ENCODE results near the gene SAMD14.

Gene SAMD14

DNA sequence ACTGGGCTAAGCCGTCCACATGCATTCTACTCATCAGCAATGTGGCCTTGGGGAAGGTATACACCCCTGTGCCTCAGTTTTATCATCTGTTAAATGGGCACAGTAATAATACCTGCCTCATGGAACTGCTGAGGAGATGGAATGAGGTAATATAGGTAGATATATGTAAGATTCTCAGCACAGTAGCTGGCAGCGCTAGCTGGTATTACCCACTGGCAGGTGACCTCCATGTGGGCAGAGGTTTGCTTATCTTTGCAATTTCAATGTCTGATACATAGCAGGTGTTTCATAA, 34.7 kb upstream of the SAMD14 start:
- no peak for DNase-seq

DNA sequence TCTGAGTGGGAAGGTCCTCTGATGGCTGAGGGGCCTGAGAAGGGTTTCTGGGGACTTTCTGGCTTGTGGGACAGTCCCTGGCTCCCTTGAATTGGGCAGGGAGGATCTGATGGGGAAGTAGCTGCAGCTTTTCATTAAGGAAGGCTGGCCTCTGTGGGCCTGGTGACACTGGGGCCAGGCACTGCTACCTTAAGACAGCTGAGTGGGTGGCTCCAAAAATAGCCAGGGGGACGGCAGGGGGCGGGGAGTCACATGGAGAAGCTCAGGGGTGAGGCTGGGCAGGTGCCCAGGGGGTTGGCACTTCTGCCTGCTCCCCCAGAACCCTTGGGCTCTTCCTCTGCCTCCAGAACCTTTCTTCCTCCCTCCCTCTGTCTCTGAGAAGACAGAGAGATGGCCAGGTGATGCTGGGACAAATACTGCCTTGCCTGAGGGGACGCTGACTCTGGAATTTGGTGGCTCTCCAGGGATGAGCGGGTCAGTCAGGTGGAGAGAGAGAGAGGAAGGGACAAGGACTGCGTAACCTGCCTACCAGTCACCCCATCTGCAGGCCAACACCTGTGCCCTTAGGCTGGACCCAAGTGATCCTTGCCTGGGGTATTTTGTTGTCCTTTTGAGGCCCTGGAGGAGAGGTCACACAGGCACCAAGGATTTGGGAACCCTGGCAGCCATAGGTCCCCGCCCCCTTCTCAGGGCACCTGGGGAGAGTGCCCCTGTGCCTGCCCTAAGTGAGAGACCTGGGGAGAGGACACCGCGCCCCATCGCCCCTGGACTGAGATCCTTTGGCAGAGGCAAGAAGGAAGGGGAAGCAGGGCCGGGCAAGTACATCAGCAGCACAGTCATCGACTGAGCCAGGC, 34.1 kb upstream of the SAMD14 start:
- no peak for DNase-seq

DNA sequence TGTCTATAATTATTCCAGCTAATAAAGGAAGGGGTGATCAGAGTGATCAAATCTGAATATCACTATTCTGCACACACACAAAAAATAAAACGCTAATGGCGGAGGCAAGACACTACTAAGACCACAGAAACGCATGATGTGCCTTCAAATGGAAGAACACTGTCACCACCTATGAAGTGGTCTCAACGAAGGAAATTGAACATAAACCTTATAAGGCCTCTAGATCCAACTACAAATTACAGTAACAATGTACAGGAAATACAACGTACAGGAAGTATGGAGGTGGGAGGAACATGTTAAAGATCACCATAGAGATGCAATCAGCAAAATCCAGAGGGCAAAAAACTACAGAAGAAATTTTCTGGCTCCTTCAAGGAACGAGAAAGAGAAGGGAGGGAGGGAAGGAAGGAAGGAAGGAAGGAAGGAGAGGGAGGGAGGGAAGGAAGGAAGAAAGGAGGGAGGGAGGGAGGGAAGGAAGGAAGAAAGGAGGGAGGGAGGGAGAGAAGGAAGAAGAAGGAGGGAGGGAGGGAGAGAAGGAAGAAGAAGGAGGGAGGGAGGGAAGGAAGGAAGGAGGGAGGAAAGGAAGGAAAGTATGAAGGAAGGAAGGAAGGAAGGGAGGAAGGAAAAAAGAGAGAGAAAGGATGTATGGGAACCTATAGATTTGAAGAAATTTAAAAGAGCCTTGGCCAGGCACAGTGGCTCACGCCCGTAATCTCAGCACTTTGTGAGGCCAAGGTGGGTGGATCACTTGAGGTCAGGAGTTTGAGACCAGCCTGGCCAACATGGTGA, 32.7 kb upstream of the SAMD14 start:
- no peak for DNase-seq

DNA sequence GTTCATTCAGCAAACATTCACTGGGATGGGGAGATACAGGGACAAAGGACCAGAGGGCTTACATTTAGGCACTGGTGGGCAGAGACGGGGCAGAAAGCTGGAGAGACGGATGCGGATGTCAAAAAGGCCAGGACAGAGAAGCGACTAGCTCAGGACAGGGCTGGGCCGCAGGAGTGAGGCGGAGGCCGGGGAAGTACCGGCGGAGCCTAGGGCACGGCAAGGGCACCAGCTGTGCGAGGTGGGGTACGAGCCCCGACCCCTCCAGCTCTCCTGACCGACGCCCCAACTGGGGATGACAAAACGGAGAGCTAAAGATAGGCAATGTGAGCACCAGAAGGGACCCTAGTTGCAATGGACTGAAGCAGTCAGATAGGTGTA, 31.9 kb upstream of the SAMD14 start:
- DNase-seq, result no peak

DNA sequence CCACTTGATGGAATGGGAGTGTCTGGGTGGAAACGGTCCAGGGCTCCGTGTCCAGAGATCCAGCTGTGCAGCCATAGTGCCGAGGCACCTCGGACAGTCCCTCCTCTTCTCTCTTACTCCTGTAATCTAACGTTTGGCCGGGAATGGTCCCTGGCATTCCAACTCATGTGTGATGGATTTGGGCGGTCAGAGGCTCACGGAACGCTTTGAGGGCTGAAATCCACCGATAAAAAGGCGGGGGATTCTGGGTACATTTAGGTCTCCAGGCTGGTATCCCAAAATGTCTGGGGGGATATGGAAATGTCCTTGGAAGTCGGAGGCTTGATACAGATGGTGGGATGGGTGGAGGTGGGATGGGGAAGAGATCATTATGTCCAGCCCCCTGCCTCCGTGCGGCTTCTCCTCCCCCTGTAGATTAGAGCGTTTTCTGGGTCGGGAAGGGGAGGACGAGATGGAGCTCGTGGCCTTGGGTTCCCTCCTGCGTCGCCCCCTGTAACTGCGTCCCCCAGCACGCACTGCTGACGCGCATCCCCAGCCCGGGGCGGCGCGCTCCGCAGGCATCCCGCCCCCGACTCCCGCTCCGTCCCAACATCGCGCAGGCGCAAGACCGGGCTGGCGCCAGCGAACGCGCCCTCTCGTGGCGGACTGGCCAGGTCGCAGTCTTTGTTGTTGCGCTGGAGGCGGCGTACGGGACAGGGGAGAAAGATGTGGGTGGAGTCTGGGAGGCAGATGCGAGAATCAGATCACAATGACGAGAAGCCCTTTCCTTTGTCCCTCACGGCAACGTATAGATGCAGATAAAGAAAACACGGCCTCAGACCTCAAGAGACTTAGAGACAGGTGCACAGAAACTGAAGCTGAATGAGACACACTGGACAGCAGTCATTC, 31.3 kb upstream of the SAMD14 start:
- DNase-seq, result peak; percentile 91

DNA sequence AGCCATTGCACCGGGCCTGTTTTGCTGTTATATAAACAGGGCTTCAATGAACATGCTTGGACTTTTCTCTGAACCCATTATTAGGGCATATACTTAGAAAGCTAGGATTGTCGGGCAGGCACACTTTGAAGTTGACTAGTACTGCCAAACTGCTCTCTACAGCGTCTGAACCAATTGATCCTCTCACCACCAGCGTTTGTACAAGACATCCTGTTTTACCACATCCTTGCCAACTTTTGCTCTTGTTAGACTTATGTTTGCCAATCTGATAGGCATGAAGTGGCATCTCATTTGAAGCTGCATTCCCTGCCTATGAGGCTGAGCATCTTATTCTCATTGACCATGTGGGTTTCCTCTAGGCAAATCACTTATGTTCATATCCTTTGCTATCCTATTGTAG, 27.9 kb upstream of the SAMD14 start:
- DNase-seq, result no peak

DNA sequence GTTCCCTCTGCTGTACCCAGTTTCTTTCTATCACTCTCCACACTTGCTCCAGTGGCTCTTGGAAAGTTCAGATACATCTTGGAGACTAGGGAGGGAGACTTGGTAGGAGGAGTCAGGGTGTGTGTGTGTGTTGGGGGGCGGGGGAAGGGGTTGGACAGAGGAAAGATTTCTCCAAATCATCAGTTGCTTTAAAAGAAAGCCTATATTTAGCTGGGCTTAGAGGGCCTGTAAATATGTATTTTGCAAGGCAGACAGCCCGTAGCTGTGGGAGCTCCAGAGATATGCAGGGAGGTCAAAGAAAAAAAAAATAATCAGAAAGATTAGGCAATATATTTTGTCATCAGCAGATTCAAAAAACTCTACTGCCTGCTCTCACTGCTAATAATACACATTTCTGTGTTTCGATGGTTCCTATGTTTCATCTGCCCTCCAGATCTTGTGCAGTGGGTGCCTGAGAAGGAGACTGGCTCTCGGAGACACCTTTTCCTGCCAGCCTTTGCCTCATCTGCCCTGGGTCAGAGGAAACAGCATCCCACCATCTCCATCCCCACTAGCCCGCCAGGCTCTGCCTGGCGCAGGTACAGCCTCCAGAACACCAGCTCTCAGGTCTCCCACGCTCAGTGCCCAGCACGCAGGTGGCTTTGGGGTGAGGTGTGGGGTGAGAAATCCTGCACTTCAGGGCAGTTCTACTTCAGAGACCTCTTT, 25.3 kb upstream of the SAMD14 start:
- peak; percentile 19 for DNase-seq

DNA sequence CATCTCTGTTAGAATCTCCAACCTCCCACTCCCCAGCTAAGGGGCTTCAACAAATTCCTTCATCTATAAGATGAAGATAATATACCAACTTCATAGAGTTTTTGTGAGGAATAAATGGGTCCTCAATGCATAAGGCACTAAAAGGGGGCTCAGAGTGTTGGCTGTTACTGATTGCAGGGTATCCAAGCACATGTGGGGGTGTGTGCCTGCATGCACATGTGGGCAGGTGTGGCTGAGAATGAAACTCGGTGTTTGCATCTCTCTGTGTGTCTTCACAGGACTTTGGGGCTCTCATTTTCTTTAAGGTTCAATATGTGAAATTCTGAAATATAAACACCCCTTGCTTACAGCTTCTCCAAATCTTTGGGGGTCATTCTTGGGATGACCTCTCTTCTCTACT, 24.6 kb upstream of the SAMD14 start:
- no peak for DNase-seq

DNA sequence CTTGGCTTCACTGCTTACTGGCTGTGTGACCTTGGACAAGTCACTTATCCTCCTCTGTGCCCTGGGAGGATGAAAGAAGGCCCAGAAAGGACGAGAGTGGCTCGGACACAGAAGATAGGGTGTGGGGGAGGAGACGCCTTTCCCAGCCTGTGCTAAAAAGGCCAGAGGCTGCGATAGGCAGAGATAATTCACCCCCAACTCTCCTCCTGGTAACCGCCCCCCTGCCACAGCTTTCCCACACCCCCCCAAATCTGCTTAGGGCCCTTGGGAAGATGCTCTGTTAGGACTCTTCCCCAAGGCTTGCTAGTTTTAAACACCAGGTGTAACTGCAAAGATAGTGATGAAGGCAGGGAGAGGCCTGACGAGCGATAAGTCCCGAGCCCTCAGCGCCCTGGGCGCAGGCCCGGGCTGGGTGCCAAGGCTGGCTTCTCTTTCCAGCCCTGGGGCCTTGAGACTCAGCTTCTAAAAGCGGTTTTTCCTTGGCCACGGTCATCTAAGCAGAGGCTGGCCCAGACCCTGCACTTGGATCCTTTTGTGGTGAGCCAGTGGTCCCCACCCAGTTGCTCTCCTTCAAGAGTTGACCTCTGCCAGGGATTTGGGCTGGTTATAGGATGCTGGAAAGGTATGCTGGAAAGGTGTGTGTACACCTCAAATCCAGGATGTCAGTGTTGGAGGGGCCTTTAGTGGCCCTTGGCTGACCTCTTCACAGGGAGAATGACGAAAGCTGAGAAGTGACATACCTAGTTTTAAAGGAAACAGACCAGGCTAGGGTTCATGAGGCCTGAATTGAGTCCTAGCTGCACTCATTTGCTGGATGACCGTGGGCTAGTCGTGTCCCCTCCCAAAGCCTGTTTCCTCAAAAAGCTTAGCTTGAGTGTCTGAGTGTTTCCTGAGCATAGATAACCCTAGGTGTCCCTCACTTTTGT, 24.0 kb upstream of the SAMD14 start:
- peak; percentile 91 for DNase-seq

DNA sequence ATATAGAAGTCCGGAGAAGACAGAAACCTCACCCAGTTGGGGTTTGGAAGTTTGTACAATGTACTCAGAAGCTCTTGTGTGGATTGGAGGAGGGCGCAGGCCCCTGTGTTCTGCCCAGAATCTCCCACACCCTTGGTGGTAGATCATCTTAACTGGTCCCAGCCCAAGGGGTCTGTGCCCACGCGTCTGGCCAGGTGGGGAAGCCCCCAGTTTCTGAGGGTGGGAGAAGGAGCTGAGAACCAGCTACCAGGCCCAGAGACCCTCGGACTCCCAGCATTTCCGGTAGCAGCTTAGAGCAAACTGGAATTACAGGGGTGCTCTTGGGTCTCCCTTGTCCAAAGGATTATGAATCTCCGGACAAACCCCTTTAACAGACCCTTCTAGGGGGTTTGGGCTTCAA, 22.8 kb upstream of the SAMD14 start:
- no peak for DNase-seq

DNA sequence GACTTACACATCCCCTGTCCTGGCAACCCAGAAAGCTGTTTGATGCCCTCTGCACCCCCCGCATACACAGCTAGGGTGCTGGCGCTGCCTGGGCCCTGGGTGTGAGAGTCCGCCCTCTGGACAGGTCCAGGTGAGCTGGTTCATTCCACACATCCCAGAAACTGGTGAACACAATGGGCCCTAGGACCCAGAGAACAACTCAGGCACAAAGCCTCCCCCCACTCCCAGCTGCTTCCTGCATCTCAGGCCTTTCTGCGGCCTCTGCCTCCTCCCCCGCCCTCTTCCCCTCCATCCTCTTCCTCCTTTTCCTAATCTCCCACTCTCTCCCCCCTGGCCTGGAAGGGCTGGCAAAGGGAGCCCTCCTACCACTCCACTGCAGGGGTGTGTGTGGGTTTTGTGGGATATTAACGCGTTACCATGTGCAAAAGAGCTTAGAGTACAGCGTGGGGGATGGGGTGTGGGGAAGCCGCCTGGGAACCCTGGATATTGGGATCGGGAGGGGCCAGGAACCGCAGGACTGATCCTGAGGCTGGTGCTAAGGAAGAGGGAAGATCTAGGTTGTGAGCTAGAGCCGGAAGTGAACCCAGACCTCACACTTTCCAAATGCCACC, 22.1 kb upstream of the SAMD14 start:
- DNase-seq, result peak; percentile 91

DNA sequence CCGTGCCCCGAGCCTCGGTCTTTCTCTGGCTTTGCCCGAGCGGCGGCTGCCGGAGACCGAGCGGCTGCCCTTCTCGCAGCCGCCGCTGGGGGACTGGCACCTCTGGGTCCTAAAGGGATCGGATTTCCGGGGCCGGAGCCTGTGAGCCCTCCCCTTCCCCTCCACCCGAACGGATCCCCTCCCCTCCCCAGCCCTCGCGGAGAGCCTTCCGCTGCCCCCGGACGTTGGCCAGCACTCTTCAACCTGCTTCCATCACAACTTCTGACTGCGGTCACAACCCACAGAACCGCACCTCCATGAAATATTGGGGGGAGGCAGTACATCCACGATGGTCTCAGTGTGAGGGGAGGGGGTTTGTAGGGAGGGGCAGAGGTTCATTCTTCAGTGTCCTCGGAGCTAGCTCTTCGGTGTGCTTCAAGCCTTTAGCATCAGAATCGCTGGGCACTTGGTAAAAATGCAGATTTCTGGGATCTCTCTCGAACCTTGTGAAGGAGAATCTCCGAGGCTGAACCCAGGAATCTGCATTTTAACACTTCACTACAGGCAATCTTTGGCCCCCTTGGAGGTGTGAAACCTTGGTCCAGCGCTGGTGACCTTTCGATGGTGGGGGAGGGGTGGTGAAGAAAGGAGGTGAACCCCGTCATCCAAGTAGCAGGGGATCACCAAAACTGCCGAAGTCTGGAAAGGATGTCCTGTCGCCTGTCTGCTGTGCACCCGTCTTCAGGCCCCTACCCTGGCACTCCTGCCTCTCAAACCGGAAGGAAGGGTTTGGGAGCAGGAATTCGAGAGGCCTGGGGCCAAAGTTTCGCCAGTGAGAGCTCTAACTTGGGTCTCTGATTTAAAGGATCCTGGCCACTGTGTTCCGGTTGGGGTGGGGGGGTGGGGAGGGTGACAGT, 21.3 kb upstream of the SAMD14 start:
- peak; percentile 94 for DNase-seq

DNA sequence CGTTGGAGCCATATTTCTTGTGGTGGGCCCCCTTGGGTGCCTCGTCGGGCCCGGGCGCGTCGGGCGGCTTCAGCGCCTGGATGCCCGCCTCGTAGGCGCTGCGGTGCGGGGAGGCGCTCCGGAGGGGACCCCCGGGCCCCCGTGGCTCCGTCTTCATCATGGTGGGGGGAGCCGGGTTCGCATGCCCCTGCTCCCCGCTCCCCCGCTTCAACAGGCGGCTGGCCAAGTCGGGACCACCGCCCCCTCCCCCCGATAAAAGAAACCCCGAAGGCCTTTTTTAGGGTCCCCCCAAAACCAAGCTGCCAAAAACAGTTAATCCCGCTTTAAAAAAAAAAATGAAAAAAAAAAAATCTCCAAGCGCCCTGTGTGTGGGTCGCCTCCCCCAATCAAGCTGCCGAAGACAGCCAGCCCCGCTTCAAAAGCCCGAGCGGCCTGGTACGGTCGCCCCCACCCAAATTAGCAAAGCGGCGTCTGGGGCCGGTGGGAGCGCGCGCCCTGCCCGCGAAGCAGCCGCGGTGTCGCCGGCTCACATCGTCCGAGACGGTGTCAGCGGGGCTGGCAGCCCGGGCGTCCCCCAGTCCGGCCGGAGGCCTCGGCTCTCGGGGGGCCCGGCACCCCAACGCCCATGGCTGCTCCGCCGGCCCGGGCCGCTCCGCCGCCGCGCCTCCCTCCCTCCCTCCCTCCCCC, 20.5 kb upstream of the SAMD14 start, which contains the start of gene PPP1R9B:
Gene PPP1R9B, minus strand, starts transcription at position 324 of the 687 bp plus-strand sequence. Its CDS starts 164 bp downstream, at position 160.
- no peak for DNase-seq

DNA sequence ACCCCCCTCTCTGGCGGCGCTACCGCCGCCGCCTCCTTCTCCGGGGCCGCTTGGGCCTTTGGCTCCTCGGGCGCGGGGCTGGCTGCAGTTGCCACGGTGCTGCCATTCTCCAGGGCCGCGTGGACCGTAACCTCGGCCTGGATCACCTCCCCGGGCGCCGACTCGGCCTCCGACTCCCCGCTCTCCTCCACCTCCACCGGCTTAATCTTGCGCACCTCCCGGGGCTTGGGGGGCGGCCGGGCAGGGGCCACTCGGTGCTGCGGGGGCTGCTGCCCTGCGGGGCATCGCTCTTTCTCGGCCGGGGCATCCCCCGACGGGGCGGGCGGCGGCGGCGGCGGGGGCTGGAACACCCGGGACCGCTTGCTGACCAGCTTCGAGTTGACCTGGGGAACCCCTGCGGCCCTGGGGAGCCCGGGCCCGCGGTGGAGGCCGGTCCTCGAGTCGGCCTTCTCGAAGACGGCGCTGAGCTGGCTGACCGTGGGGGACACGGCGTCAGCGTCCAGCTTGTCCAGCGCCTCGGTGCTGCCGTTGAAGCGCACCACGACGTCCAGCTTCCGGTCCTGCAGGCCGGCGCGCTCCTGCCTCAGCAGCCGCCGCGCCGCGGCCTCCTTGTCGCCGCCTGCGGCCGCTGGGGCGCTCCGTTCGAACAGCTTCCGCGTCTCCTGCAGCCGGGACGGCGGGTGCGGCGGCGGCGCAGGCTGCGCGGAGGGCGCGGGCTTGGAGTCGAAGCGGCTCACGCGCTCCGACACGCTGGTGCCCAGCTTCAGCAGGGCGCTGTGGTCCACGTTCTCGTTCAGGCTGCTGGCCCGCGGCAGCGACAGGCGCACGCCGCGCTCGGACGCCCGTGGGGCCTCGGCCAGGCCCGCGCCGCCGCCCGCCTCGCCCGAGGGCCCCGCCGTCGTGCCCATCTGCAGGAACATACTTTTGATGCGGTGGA, 19.7 kb upstream of the SAMD14 start:
- peak; percentile 73 for DNase-seq

DNA sequence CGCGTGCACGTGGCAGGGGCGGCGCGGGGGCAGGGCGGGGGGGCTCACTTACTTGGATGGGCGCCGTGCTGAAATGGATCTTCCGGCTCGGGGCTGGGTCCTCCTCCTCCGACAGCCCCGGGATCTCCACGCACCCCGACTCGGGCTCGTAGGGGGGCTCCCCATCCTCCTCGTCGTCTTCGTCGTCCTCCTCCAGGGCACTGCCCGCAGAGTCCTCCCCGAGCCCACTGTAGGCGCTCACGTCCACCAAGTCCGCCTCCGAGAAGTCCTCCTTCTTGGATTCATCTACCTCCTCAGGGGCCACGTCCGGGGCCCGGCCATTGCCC, 19.1 kb upstream of the SAMD14 start:
- DNase-seq, result peak; percentile 41

DNA sequence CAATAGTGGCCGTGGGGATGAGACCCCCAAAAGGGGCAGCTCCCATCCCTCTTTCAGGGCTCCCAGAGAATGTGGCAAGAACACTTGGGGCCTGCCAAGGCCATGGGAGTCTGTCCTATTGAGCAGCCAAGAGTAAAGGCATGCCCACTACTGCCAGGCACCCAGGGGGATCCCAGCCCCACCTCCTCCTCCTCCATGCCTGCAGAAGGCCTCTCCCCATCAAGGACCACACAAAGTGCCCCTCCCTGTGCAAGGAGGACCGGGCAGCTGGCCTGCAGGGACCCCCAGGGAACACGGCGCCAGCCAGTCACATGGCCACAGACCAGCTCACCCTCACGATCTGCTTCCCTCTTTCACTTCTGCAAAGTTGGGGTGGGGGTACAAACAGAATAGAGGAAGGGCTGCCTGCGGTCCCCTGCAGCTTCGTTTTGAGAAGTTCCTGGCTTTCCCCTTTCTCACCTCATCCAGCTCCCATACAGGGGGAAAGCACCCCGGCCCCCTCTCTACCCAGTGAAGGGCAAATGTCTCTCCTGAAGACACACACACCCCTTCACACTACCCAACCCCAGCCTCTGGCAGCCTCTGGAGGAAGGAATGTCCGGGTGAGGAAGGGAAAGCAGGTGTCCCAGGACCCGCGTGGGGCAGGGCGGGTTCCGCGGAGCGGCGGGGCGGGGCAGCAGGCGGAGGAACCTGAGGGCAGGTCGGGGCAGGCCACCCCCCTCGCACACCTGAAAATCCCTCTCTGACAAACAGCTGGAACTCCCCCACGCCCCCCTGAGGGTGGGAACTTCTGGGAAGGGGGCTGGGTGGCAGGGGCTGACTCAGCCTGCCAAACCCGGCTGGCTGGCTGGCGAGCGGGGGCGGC, 18.5 kb upstream of the SAMD14 start:
- DNase-seq, result peak; percentile 65

DNA sequence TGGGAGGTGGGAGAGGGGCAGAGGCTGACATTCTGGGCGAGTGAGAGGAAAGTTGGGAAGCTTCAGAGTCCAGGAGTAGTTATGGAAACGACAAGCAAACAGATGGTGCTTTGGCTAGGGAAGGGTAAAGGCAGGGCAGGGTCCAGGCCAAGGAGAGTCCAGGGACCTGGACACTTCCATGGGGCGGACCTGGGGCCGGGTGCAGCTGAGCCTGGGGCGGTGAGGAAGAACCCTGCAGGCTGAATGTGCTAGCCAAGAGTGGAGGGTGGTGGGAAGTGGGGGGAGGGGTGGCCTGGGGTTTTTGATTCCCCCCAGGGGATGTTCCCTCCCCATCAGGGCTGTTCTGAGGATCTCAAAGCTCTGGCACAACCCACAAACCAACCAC, 17.9 kb upstream of the SAMD14 start:
- no peak for DNase-seq
